HepG2 (cell line): Measurements from ENCODE around the gene SOWAHD. TPM values are rescaled to one million over a fixed set of nuclear protein-coding genes. Genes with fewer than 3 reads are reported as not detected.

Experiments
- BRCA1 ChIP-seq: sonication (generic); formaldehyde crosslinking; IDR thresholded peaks from 2 replicates; pipeline ENCODE4 v1.4.0; 2020; ENCODE audit warnings: missing genetic modification reagents
- FUBP1 ChIP-seq: sonication (generic); formaldehyde crosslinking; IDR thresholded peaks from 2 replicates; pipeline ENCODE4 v1.5.1; 2020; ENCODE audit warnings: missing genetic modification reagents, mild to moderate bottlenecking, borderline replicate concordance
- MZF1 ChIP-seq: sonication (generic); formaldehyde crosslinking; IDR thresholded peaks from 2 replicates; pipeline ENCODE4 v1.8.1; 2023; ENCODE audit warnings: mild to moderate bottlenecking, missing genetic modification reagents, borderline replicate concordance
- PHF8 ChIP-seq: sonication (generic); formaldehyde crosslinking; IDR thresholded peaks from 2 replicates; pipeline ENCODE4 v1.5.0; 2020; ENCODE audit warnings: missing genetic modification reagents
- RBAK ChIP-seq: sonication (generic); formaldehyde crosslinking; IDR thresholded peaks from 2 replicates; pipeline ENCODE4 v1.5.1; 2020; ENCODE audit warnings: mild to moderate bottlenecking, missing genetic modification reagents
- RFX1 ChIP-seq: fragments of 450-650 bp; IDR thresholded peaks from 2 replicates; pipeline ENCODE4 v1.6.1; 2017
- SRY ChIP-seq: sonication (generic); formaldehyde crosslinking; IDR thresholded peaks from 2 replicates; pipeline ENCODE4 v1.8.0; 2022; ENCODE audit warnings: mild to moderate bottlenecking, missing genetic modification reagents
- STAG1 ChIP-seq: sonication (generic); formaldehyde crosslinking; IDR thresholded peaks from 2 replicates; pipeline ENCODE4 v1.4.0; 2020; ENCODE audit warnings: missing genetic modification reagents
- TEAD2 ChIP-seq: sonication (generic); formaldehyde crosslinking; IDR thresholded peaks from 2 replicates; pipeline ENCODE4 v1.9.0; 2021; ENCODE audit warnings: missing genetic modification reagents
- ZFP90 ChIP-seq: sonication (generic); formaldehyde crosslinking; IDR thresholded peaks from 2 replicates; pipeline ENCODE4 v1.8.0; 2022; ENCODE audit warnings: missing genetic modification reagents, mild to moderate bottlenecking, inconsistent platforms, borderline replicate concordance
- ZKSCAN5 ChIP-seq: sonication (generic); formaldehyde crosslinking; IDR thresholded peaks from 2 replicates; pipeline ENCODE4 v1.5.1; 2020; ENCODE audit warnings: mild to moderate bottlenecking, missing genetic modification reagents
- ZNF253 ChIP-seq: sonication (generic); formaldehyde crosslinking; IDR thresholded peaks from 2 replicates; pipeline ENCODE4 v1.8.0; 2022; ENCODE audit warnings: mild to moderate bottlenecking, missing genetic modification reagents, borderline replicate concordance
- ZNF431 ChIP-seq: sonication (generic); formaldehyde crosslinking; IDR thresholded peaks from 2 replicates; pipeline ENCODE4 v1.9.0; 2022; ENCODE audit warnings: missing genetic modification reagents, low read depth, mild to moderate bottlenecking, borderline replicate concordance
- ZNF441 ChIP-seq: sonication (generic); formaldehyde crosslinking; IDR thresholded peaks from 2 replicates; pipeline ENCODE4 v1.7.0; 2021; ENCODE audit warnings: missing genetic modification reagents, borderline replicate concordance
- polyA plus RNA-seq, 8 experiments: library from polyadenylated mRNA; depleted of rRNA in 3 of 8; stranded (reverse) in 7 of 8; unstranded in 1 of 8; fragments of >200 nt; fragmentation: Illumina TruSeq in 4 of 8; extraction: Trizol in 4 of 8; gene quantifications; 2 replicates each; pipeline versions ENCODE4 v1.2.1 to v1.2.3, GENCODE V29; 2011 to 2016; ENCODE audit warnings: low read depth in 4 of 8, missing spikeins in 1 of 8, mixed read lengths in 1 of 8; ENCODE audit not compliant: insufficient read depth in 1 of 8
- total RNA-seq, 5 experiments: library from RNA; depleted of rRNA; stranded (reverse); fragments of >200 nt; fragmentation: Illumina TruSeq; extraction: Trizol; gene quantifications; 2 replicates each; pipeline ENCODE4 v1.2.3, GENCODE V29; 2016; ENCODE audit warnings: low read depth in 1 of 5
- TF ChIP-seq, protein P1 (sequence below): sonication (generic); formaldehyde crosslinking; IDR thresholded peaks from 2 replicates; pipeline ENCODE4 v1.5.1; 2020; ENCODE audit warnings: missing genetic modification reagents, mild to moderate bottlenecking, borderline replicate concordance
- TF ChIP-seq, protein P2 (sequence below): sonication (generic); formaldehyde crosslinking; IDR thresholded peaks from 2 replicates; pipeline ENCODE4 v1.5.0; 2020; ENCODE audit warnings: missing genetic modification reagents
- TF ChIP-seq, protein P3 (sequence below): sonication (generic); formaldehyde crosslinking; IDR thresholded peaks from 2 replicates; pipeline ENCODE4; 2020; ENCODE audit warnings: missing genetic modification reagents, mild to moderate bottlenecking, borderline replicate concordance
- TF ChIP-seq, protein P4 (sequence below): IDR thresholded peaks from 2 replicates; pipeline ENCODE4 v1.6.1; 2016; ENCODE audit warnings: missing compliant biosample characterization, missing genetic modification reagents, borderline replicate concordance
- TF ChIP-seq, protein P5 (sequence below): sonication (generic); formaldehyde crosslinking; IDR thresholded peaks from 2 replicates; pipeline ENCODE4 v1.5.0; 2020; ENCODE audit warnings: mild to moderate bottlenecking, low read depth, missing genetic modification reagents, borderline replicate concordance

Gene SOWAHD
- total and polyA plus RNA-seq, 2 of the 13 experiments (the other 11 are each of a cell fraction or from before 2014, with no cell fraction given), result 1.0 to 1.3 TPM

DNA sequence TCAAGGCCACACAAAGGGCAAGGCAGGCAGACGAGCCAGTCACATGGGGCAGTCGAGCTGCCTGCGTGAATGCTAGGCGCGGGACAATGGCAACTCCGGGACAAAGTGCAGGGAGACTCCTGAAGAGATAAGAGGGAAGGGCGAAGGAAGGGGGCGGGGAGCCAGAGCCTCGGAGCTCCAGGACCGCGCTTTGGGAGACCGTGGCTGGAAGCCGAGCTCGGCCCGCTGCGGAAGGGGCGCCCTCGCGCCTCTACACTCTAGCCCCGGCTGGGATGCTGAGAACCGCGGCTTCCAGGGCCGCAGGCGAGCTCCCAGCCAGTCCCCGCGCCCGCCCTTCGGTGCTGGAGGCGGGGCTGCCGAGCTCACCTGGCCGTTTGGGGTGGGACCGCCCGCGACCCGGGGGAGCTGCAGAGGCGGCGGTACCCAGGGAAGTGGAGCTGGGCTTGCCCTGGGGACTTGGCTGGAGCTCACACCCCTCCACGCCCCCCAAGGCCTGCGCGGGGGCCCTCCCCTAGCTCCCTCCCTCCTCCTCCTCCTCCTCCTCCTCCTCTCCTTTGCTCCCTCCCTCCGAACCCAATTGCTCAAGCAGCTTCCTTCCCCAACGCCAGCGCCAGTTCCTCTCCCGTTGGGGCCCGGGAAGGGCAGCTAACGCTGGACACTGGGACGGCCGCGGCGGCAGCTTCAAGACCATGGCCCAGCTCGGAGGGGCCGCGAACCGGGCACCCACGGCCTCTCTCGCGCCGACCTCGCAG, at the start of gene SOWAHD (continued):
- TF ChIP-seq, protein P1, sequence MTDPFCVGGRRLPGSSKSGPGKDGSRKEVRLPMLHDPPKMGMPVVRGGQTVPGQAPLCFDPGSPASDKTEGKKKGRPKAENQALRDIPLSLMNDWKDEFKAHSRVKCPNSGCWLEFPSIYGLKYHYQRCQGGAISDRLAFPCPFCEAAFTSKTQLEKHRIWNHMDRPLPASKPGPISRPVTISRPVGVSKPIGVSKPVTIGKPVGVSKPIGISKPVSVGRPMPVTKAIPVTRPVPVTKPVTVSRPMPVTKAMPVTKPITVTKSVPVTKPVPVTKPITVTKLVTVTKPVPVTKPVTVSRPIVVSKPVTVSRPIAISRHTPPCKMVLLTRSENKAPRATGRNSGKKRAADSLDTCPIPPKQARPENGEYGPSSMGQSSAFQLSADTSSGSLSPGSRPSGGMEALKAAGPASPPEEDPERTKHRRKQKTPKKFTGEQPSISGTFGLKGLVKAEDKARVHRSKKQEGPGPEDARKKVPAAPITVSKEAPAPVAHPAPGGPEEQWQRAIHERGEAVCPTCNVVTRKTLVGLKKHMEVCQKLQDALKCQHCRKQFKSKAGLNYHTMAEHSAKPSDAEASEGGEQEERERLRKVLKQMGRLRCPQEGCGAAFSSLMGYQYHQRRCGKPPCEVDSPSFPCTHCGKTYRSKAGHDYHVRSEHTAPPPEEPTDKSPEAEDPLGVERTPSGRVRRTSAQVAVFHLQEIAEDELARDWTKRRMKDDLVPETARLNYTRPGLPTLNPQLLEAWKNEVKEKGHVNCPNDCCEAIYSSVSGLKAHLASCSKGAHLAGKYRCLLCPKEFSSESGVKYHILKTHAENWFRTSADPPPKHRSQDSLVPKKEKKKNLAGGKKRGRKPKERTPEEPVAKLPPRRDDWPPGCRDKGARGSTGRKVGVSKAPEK (CRISPR knock-in tag), result no peak
- TF ChIP-seq RFX1 (no peak), RBAK (CRISPR knock-in tag) (no peak), PHF8 (CRISPR knock-in tag) (peak; percentile 43; the same call in 1 of the 2 replicates), SRY (no peak), MZF1 (no peak), ZNF431 (CRISPR knock-in tag) (no peak), TEAD2 (CRISPR knock-in tag) (no peak), ZFP90 (no peak), ZNF441 (no peak), ZKSCAN5 (CRISPR knock-in tag) (no peak), BRCA1 (CRISPR knock-in tag) (no peak), FUBP1 (CRISPR knock-in tag) (no peak), ZNF253 (CRISPR knock-in tag) (no peak), STAG1 (no peak)
- TF ChIP-seq, protein P2, sequence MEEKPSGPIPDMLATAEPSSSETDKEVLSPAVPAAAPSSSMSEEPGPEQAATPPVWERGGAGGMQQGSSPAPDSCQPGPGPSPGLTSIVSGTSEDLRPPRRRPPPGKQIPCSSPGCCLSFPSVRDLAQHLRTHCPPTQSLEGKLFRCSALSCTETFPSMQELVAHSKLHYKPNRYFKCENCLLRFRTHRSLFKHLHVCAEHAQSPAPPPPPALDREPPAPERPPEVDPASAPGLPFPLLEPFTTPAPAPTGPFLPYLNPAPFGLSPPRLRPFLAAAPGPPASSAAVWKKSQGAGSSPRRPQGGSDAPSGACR (CRISPR knock-in tag), result no peak
- TF ChIP-seq, protein P3, sequence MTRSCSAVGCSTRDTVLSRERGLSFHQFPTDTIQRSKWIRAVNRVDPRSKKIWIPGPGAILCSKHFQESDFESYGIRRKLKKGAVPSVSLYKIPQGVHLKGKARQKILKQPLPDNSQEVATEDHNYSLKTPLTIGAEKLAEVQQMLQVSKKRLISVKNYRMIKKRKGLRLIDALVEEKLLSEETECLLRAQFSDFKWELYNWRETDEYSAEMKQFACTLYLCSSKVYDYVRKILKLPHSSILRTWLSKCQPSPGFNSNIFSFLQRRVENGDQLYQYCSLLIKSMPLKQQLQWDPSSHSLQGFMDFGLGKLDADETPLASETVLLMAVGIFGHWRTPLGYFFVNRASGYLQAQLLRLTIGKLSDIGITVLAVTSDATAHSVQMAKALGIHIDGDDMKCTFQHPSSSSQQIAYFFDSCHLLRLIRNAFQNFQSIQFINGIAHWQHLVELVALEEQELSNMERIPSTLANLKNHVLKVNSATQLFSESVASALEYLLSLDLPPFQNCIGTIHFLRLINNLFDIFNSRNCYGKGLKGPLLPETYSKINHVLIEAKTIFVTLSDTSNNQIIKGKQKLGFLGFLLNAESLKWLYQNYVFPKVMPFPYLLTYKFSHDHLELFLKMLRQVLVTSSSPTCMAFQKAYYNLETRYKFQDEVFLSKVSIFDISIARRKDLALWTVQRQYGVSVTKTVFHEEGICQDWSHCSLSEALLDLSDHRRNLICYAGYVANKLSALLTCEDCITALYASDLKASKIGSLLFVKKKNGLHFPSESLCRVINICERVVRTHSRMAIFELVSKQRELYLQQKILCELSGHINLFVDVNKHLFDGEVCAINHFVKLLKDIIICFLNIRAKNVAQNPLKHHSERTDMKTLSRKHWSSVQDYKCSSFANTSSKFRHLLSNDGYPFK, result no peak
- TF ChIP-seq, protein P4, sequence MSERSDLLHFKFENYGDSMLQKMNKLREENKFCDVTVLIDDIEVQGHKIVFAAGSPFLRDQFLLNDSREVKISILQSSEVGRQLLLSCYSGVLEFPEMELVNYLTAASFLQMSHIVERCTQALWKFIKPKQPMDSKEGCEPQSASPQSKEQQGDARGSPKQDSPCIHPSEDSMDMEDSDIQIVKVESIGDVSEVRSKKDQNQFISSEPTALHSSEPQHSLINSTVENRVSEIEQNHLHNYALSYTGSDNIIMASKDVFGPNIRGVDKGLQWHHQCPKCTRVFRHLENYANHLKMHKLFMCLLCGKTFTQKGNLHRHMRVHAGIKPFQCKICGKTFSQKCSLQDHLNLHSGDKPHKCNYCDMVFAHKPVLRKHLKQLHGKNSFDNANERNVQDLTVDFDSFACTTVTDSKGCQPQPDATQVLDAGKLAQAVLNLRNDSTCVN (CRISPR knock-in tag), result no peak
- TF ChIP-seq, protein P5, sequence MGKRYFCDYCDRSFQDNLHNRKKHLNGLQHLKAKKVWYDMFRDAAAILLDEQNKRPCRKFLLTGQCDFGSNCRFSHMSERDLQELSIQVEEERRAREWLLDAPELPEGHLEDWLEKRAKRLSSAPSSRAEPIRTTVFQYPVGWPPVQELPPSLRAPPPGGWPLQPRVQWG, result no peak
